HEK293 (cell line): ENCODE data around the gene RAB5IF.

Experiments
- KLF8 ChIP-seq: fragments of 450-650 bp; formaldehyde crosslinking; IDR thresholded peaks from 2 replicates; pipeline ENCODE4 v1.5.1; 2016; ENCODE audit warnings: missing biosample characterization, missing genetic modification characterization
- SP7 ChIP-seq: fragments of 450-650 bp; formaldehyde crosslinking; IDR thresholded peaks from 2 replicates; pipeline ENCODE4 v1.5.1; 2016; ENCODE audit warnings: missing biosample characterization, missing genetic modification characterization
- ZNF133 ChIP-seq: fragments of 450-650 bp; formaldehyde crosslinking; IDR thresholded peaks from 2 replicates; pipeline ENCODE4 v1.5.1; 2016; ENCODE audit warnings: missing biosample characterization, missing genetic modification characterization
- TF ChIP-seq, protein P1 (sequence below): fragments of 450-650 bp; formaldehyde crosslinking; IDR thresholded peaks from 2 replicates; pipeline ENCODE4 v1.5.1; 2016; ENCODE audit warnings: missing biosample characterization, missing genetic modification characterization
- TF ChIP-seq, protein P2 (sequence below): fragments of 450-650 bp; formaldehyde crosslinking; IDR thresholded peaks from 2 replicates; pipeline ENCODE4 v1.5.1; 2016; ENCODE audit warnings: missing biosample characterization, missing genetic modification characterization
- TF ChIP-seq, protein P3 (sequence below): fragments of 450-650 bp; formaldehyde crosslinking; IDR thresholded peaks from 2 replicates; pipeline ENCODE4 v1.5.1; 2016; ENCODE audit warnings: missing biosample characterization, missing genetic modification characterization
- TF ChIP-seq, protein P4 (sequence below): fragments of 450-650 bp; formaldehyde crosslinking; IDR thresholded peaks from 2 replicates; pipeline ENCODE4 v1.5.1; 2016; ENCODE audit warnings: missing biosample characterization, missing genetic modification characterization
- TF ChIP-seq, protein P5 (sequence below): fragments of 450-650 bp; formaldehyde crosslinking; IDR thresholded peaks from 2 replicates; pipeline ENCODE4 v1.5.1; 2016; ENCODE audit warnings: missing biosample characterization, missing genetic modification characterization

DNA sequence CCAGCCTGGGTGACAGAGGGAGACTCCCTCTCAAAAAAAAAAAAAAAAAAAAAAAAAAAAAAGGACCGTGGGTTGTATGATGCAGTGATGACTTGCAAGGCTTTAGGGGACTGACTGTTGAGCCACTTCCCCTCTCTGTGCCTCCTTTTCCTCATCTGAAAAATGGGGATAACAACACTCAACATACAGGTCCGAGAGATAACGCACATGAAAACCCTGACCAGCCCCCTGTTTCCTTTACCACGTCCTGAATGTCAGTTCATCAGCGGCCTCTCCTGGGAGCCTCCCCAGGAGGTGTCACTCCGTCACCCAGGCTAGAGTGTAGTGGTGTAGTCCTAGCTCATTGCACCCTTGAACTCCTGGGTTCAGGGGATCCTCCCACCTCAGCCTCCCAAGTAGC, 36.6 kb downstream of the RAB5IF start:
- TF ChIP-seq, protein P1, sequence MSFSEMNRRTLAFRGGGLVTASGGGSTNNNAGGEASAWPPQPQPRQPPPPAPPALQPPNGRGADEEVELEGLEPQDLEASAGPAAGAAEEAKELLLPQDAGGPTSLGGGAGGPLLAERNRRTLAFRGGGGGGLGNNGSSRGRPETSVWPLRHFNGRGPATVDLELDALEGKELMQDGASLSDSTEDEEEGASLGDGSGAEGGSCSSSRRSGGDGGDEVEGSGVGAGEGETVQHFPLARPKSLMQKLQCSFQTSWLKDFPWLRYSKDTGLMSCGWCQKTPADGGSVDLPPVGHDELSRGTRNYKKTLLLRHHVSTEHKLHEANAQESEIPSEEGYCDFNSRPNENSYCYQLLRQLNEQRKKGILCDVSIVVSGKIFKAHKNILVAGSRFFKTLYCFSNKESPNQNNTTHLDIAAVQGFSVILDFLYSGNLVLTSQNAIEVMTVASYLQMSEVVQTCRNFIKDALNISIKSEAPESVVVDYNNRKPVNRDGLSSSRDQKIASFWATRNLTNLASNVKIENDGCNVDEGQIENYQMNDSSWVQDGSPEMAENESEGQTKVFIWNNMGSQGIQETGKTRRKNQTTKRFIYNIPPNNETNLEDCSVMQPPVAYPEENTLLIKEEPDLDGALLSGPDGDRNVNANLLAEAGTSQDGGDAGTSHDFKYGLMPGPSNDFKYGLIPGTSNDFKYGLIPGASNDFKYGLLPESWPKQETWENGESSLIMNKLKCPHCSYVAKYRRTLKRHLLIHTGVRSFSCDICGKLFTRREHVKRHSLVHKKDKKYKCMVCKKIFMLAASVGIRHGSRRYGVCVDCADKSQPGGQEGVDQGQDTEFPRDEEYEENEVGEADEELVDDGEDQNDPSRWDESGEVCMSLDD (tag by site-specific recombination), result no peak
- TF ChIP-seq, protein P2, sequence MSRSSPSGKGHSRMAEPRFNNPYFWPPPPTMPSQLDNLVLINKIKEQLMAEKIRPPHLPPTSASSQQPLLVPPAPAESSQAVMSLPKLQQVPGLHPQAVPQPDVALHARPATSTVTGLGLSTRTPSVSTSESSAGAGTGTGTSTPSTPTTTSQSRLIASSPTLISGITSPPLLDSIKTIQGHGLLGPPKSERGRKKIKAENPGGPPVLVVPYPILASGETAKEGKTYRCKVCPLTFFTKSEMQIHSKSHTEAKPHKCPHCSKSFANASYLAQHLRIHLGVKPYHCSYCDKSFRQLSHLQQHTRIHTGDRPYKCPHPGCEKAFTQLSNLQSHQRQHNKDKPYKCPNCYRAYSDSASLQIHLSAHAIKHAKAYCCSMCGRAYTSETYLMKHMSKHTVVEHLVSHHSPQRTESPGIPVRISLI (tag by site-specific recombination), result no peak
- TF ChIP-seq, protein P3, sequence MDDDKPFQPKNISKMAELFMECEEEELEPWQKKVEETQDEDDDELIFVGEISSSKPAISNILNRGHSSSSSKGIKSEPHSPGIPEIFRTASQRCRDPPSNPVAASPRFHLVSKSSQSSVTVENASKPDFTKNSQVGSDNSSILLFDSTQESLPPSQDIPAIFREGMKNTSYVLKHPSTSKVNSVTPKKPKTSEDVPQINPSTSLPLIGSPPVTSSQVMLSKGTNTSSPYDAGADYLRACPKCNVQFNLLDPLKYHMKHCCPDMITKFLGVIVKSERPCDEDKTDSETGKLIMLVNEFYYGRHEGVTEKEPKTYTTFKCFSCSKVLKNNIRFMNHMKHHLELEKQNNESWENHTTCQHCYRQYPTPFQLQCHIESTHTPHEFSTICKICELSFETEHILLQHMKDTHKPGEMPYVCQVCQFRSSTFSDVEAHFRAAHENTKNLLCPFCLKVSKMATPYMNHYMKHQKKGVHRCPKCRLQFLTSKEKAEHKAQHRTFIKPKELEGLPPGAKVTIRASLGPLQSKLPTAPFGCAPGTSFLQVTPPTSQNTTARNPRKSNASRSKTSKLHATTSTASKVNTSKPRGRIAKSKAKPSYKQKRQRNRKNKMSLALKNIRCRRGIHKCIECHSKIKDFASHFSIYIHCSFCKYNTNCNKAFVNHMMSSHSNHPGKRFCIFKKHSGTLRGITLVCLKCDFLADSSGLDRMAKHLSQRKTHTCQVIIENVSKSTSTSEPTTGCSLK (tag by site-specific recombination), result no peak
- TF ChIP-seq ZNF133 (tag by site-specific recombination) (no peak), SP7 (tag by site-specific recombination) (no peak), KLF8 (tag by site-specific recombination) (no peak)
- TF ChIP-seq, protein P4, sequence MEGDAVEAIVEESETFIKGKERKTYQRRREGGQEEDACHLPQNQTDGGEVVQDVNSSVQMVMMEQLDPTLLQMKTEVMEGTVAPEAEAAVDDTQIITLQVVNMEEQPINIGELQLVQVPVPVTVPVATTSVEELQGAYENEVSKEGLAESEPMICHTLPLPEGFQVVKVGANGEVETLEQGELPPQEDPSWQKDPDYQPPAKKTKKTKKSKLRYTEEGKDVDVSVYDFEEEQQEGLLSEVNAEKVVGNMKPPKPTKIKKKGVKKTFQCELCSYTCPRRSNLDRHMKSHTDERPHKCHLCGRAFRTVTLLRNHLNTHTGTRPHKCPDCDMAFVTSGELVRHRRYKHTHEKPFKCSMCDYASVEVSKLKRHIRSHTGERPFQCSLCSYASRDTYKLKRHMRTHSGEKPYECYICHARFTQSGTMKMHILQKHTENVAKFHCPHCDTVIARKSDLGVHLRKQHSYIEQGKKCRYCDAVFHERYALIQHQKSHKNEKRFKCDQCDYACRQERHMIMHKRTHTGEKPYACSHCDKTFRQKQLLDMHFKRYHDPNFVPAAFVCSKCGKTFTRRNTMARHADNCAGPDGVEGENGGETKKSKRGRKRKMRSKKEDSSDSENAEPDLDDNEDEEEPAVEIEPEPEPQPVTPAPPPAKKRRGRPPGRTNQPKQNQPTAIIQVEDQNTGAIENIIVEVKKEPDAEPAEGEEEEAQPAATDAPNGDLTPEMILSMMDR (tag by site-specific recombination), result no peak
- TF ChIP-seq, protein P5, sequence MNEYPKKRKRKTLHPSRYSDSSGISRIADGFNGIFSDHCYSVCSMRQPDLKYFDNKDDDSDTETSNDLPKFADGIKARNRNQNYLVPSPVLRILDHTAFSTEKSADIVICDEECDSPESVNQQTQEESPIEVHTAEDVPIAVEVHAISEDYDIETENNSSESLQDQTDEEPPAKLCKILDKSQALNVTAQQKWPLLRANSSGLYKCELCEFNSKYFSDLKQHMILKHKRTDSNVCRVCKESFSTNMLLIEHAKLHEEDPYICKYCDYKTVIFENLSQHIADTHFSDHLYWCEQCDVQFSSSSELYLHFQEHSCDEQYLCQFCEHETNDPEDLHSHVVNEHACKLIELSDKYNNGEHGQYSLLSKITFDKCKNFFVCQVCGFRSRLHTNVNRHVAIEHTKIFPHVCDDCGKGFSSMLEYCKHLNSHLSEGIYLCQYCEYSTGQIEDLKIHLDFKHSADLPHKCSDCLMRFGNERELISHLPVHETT, result no peak
